Thymus (tissue), 11 donors: Measurements from ENCODE around the gene PDE1A. TPM values are rescaled to one million over a fixed set of nuclear protein-coding genes. Genes with fewer than 3 reads are reported as not detected.
"Not testable (repeated sequence)": the region's sequence is repeated elsewhere in the genome, so short reads cannot be mapped to it uniquely, and the experiment has no call there.

ENCODE experiments used
- DNase-seq, 9 donors: peaks; one replicate each; pipeline ENCODE4 v3.0.0-alpha.2; 2013; ENCODE audit warnings: low spot score in 9 of 9, low read depth in 6 of 9, missing footprints in 1 of 9
- H3K27ac ChIP-seq, 2 donors: one replicate each; pipeline ENCODE4 v1.5.1; 2013; ENCODE audit warnings: control low read depth in 1 of 2, low read depth in 1 of 2, low read length in 1 of 2, mild to moderate bottlenecking in 1 of 2, moderate library complexity in 1 of 2
- H3K27me3 ChIP-seq, 2 donors: one replicate each; pipeline ENCODE4 v1.5.1; 2013; ENCODE audit warnings: low read length in 1 of 2; ENCODE audit not compliant: control insufficient read depth in 2 of 2, insufficient read depth in 1 of 2
- H3K36me3 ChIP-seq, 2 donors: one replicate each; pipeline ENCODE4 v1.5.1; 2013; ENCODE audit warnings: low read length in 1 of 2, mild to moderate bottlenecking in 1 of 2, moderate library complexity in 1 of 2; ENCODE audit not compliant: control insufficient read depth in 2 of 2, insufficient read depth in 2 of 2
- H3K4me1 ChIP-seq, 2 donors: one replicate each; pipeline ENCODE4 v1.5.1; 2013; ENCODE audit warnings: low read length in 2 of 2; ENCODE audit not compliant: control insufficient read depth in 2 of 2, insufficient read depth in 2 of 2
- H3K4me3 ChIP-seq, 2 donors: one replicate each; pipeline ENCODE4 v1.5.1; 2013; ENCODE audit warnings: low read length in 2 of 2, control low read depth in 1 of 2, mild to moderate bottlenecking in 1 of 2
- H3K9me3 ChIP-seq, 2 donors: one replicate each; pipeline ENCODE4 v1.5.1; 2013; ENCODE audit warnings: low read length in 1 of 2, mild to moderate bottlenecking in 1 of 2; ENCODE audit not compliant: control insufficient read depth in 2 of 2, insufficient read depth in 1 of 2
- WGBS: extraction: QIAGEN DNeasy Blood & Tissue Kit; methylation state at CpG from one replicate; pipeline ENCODE4 v1.1.7; 2013; 5-methylcytosine and 5-hydroxymethylcytosine counted together
- polyA plus RNA-seq: library from polyadenylated mRNA; stranded (reverse); fragments of 200-250 nt; gene quantifications from one replicate; pipeline ENCODE4 v1.2.3, GENCODE V29; 2013
- total RNA-seq: library from RNA; stranded (reverse); fragments of 120-200 nt; gene quantifications from one replicate; pipeline ENCODE4 v1.2.4, GENCODE V29; 2013
- donor health status: healthy.

PDE1A gene
- total and polyA plus RNA-seq, 2 donors, result 7.7 to 13.0 TPM

GRCh38 chr2:182391443-182391842, 35.4 kb downstream of the PDE1A start:
- 86% methylated on average over 2 of the region's 2 CpGs for WGBS
- no peak for DNase-seq

GRCh38 chr2:182386267-182386880, 40.5 kb downstream of the PDE1A start:
- not testable (repeated sequence) for H3K27ac ChIP-seq, H3K36me3 ChIP-seq, DNase-seq, H3K9me3 ChIP-seq, H3K4me3 ChIP-seq, H3K27me3 ChIP-seq, H3K4me1 ChIP-seq
- WGBS, result 94% methylated on average over 42 of the region's 42 CpGs

More at GRCh38 chr2:182391443-182391842, 35.4 kb downstream of the PDE1A start:
- Histone ChIP-seq H3K36me3 (no peaks in the 10 kb centered on the region), H3K27me3 (no peaks in the 10 kb centered on the region), H3K4me3 (no peak overlapping the region), H3K27ac (no peak overlapping the region), H3K9me3 (no peaks in the 10 kb centered on the region), H3K4me1 (no peaks in the 10 kb centered on the region)

GRCh38 chr2:182384860-182385259, 42.0 kb downstream of the PDE1A start:
- Histone ChIP-seq H3K4me3 (no peak overlapping the region), H3K27me3 (no peaks in the 10 kb centered on the region), H3K9me3 (peaks cover 0 to 3% of the 10 kb centered on the region in 2 donors), H3K4me1 (no peaks in the 10 kb centered on the region), H3K27ac (no peak overlapping the region), H3K36me3 (no peaks in the 10 kb centered on the region)
- DNase-seq, result no peak

GRCh38 chr2:182381225-182381624, 45.6 kb downstream of the PDE1A start:
- Histone ChIP-seq H3K9me3 (peaks cover 0 to 3% of the 10 kb centered on the region in 2 donors), H3K36me3 (no peaks in the 10 kb centered on the region), H3K27me3 (no peaks in the 10 kb centered on the region), H3K4me1 (no peaks in the 10 kb centered on the region), H3K27ac (no peak overlapping the region), H3K4me3 (no peak overlapping the region)
- DNase-seq, result no peak
- 95% methylated on average over 8 of the region's 8 CpGs for WGBS

- Histone ChIP-seq H3K27me3 (no peaks in the 10 kb centered on the region), H3K36me3 (no peaks in the 10 kb centered on the region), H3K4me1 (no peaks in the 10 kb centered on the region), H3K27ac (no peak overlapping the region), H3K9me3 (peaks cover 0 to 7% of the 10 kb centered on the region in 2 donors), H3K4me3 (no peak overlapping the region)
- WGBS, result 71% methylated on average over 1 of the region's 1 CpG
- DNase-seq, result peak in 1 of 9 donors; percentile 5
Observed at GRCh38 chr2:182379241-182379640, 47.6 kb downstream of the PDE1A start.

- Histone ChIP-seq H3K27me3 (no peaks in the 10 kb centered on the region), H3K4me3 (no peak overlapping the region), H3K27ac (no peak overlapping the region), H3K36me3 (no peaks in the 10 kb centered on the region), H3K9me3 (peaks cover 0 to 4% of the 10 kb centered on the region in 2 donors), H3K4me1 (no peaks in the 10 kb centered on the region)
- 73% methylated on average over 2 of the region's 2 CpGs for WGBS
- DNase-seq, result no peak
Observed at GRCh38 chr2:182378759-182379158, 48.1 kb downstream of the PDE1A start.

- Histone ChIP-seq H3K36me3 (no peaks in the 10 kb centered on the region), H3K4me1 (no peaks in the 10 kb centered on the region), H3K9me3 (peaks cover 0 to 4% of the 10 kb centered on the region in 2 donors), H3K27ac (no peak overlapping the region), H3K27me3 (no peaks in the 10 kb centered on the region), H3K4me3 (no peak overlapping the region)
- WGBS, result 95% methylated on average over 1 of the region's 1 CpG
- DNase-seq, result no peak
Observed at GRCh38 chr2:182377467-182377866, 49.4 kb downstream of the PDE1A start.

- Histone ChIP-seq H3K27ac (no peak overlapping the region), H3K36me3 (no peaks in the 10 kb centered on the region), H3K4me1 (no peaks in the 10 kb centered on the region), H3K4me3 (no peak overlapping the region), H3K27me3 (no peaks in the 10 kb centered on the region), H3K9me3 (peaks cover 0 to 4% of the 10 kb centered on the region in 2 donors)
- no peak for DNase-seq
- WGBS, result 80% methylated on average over 1 of the region's 1 CpG
Observed at GRCh38 chr2:182375862-182376261, 51.0 kb downstream of the PDE1A start.

- no peak overlapping the region for H3K4me3 ChIP-seq
- WGBS, result 82% methylated on average over 2 of the region's 2 CpGs
- no peaks in the 10 kb centered on the region for H3K36me3 ChIP-seq
- H3K27me3 ChIP-seq, result no peaks in the 10 kb centered on the region
- DNase-seq, result no peak
- H3K27ac ChIP-seq, result peak overlapping the region in 1 of 2 donors; percentile 25
- no peaks in the 10 kb centered on the region for H3K4me1 ChIP-seq
- H3K9me3 ChIP-seq, result peaks cover 0 to 4% of the 10 kb centered on the region in 2 donors
Observed at GRCh38 chr2:182372661-182373060, 54.2 kb downstream of the PDE1A start.
